Upper lobe of left lung (tissue), 6 donors: ENCODE data around the gene PPP6R1. TPM values are rescaled to one million over a fixed set of nuclear protein-coding genes. Genes with fewer than 3 reads are reported as not detected.

Experiments used
- ATAC-seq, 2 donors: fragments of 200-7000 bp; cut with Tn5 transposase; one replicate each; pipeline ENCODE4 v1.9.1; 2022; ENCODE audit warnings: mild to moderate bottlenecking in 2 of 2, moderate library complexity in 2 of 2; ENCODE audit not compliant: low FRiP score in 2 of 2
- DNase-seq, 2 donors: peaks; one replicate each; pipeline ENCODE4 v3.0.0-alpha.2; 2019 to 2020
- H3K27ac ChIP-seq, 4 donors: fragments of 200-600 bp; sonication (generic); one replicate each; pipeline ENCODE4 v1.5.1; 2016 to 2019
- H3K27me3 ChIP-seq, 4 donors: fragments of 200-600 bp; sonication (generic); one replicate each; pipeline ENCODE4 v1.5.1; 2017 to 2019
- H3K36me3 ChIP-seq, 4 donors: fragments of 200-600 bp; sonication (generic); one replicate each; pipeline ENCODE4 v1.5.1; 2016 to 2019
- H3K4me1 ChIP-seq, 4 donors: fragments of 200-600 bp; sonication (generic); one replicate each; pipeline ENCODE4 v1.5.1; 2018 to 2019
- H3K4me3 ChIP-seq, 4 donors: fragments of 200-600 bp; sonication (generic); one replicate each; pipeline ENCODE4 v1.5.1; 2017 to 2019; ENCODE audit warnings: mild to moderate bottlenecking in 2 of 4, moderate library complexity in 1 of 4
- H3K9me3 ChIP-seq, 4 donors: fragments of 200-600 bp; sonication (generic); one replicate each; pipeline ENCODE4 v1.5.1; 2018 to 2019
- CTCF ChIP-seq, 6 experiments: fragments of 450-650 bp in 4 of 6; fragments of 200-600 bp in 2 of 6; sonication (generic) in 2 of 6; IDR thresholded peaks; one replicate each; pipeline ENCODE4 v1.5.1; 2016 to 2019; ENCODE audit warnings: antibody characterized with exemption in 6 of 6
- EP300 ChIP-seq, 4 donors: sonication (generic); formaldehyde crosslinking; IDR thresholded peaks; one replicate each; pipeline ENCODE4 v1.5.1; 2017; ENCODE audit warnings: antibody characterized with exemption in 4 of 4, control low read depth in 2 of 4
- POLR2A ChIP-seq, 4 donors: fragments of 450-650 bp; IDR thresholded peaks; one replicate each; pipeline ENCODE4 v1.5.1; 2016 to 2017; ENCODE audit warnings: antibody characterized with exemption in 4 of 4, mild to moderate bottlenecking in 2 of 4
- POLR2AphosphoS5 ChIP-seq, 2 donors: sonication (generic); formaldehyde crosslinking; IDR thresholded peaks; one replicate each; pipeline ENCODE4 v1.5.1; 2017; ENCODE audit warnings: antibody characterized with exemption in 2 of 2
- WGBS, 2 donors: methylation state at CpG; one replicate each; pipeline ENCODE4 v1.1.5; 2017 to 2018; 5-methylcytosine and 5-hydroxymethylcytosine counted together
- total RNA-seq, 6 donors: library from RNA; depleted of rRNA in 4 of 6; stranded (reverse); fragments of >200 nt in 4 of 6; gene quantifications; one replicate each; pipeline versions ENCODE4 v1.1.0 to v1.2.1, GENCODE V29; 2016 to 2021
- donor health status: DM: no; HTN: no; CAD: no; lungs with moderate emphysema.
- donor health status: DM: no; HTN: yes; CAD: no; lungs with severe emphysema.

Gene PPP6R1
- total RNA-seq, 6 donors from 2014 or later = 49.0 to 104 (median 76.7) TPM

- DNase-seq (no peak), ATAC-seq (no peak)
- Histone ChIP-seq H3K4me3 (no peak overlapping the region), H3K36me3 (peaks cover 3 to 15% (median 7%) of the 10 kb centered on the region in 4 donors), H3K27ac (no peak overlapping the region), H3K27me3 (no peaks in the 10 kb centered on the region), H3K9me3 (no peaks in the 10 kb centered on the region), H3K4me1 (no peaks in the 10 kb centered on the region)
- WGBS, 2 donors = 94 to 99% methylated on average over 11 to 12 of the region's 12 CpGs
- TF ChIP-seq POLR2A (IDR thresholded peaks at IDR 0.05) (no peak), POLR2AphosphoS5 (IDR thresholded peaks at IDR 0.05) (no peak), CTCF (IDR thresholded peaks at IDR 0.05) (no peak), EP300 (IDR thresholded peaks at IDR 0.05) (no peak)
These were observed 7.0 kb upstream of the PPP6R1 start for GRCh38 chr19:55265723-55266386.

DNA sequence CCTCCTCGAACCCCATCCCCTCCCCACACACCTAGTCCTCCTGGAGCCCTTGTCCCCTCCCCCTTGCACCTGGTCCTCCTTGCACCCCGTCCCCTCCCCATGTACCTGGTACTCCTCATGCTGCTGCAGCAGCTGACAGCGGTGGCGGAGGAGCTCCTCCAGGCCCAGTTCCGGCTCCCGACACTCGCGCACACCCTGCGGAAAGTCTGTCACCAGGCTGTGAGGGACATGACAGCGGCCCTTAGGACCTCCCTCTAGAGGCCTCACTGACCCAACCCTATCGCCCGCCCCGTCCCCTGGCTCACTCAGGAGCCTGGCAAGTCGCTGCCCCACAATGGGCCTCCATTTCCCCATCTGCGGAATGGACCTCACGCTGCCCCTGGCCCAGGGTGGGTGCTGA is 6.4 kb upstream of the PPP6R1 start:
- Histone ChIP-seq H3K36me3 (peaks cover under 1 to 15% (median 7%) of the 10 kb centered on the region in 4 donors), H3K4me1 (peaks cover 0 to under 1% (median under 1%) of the 10 kb centered on the region in 4 donors), H3K27me3 (no peaks in the 10 kb centered on the region), H3K4me3 (no peak overlapping the region), H3K27ac (no peak overlapping the region), H3K9me3 (no peaks in the 10 kb centered on the region)
- ATAC-seq (no peak), DNase-seq (no peak)
- 97 to 98% methylated on average over 8 to 16 of the region's 16 CpGs for WGBS, 2 donors
- TF ChIP-seq POLR2AphosphoS5 (IDR thresholded peaks at IDR 0.05) (no peak), POLR2A (IDR thresholded peaks at IDR 0.05) (no peak), EP300 (IDR thresholded peaks at IDR 0.05) (no peak), CTCF (IDR thresholded peaks at IDR 0.05) (no peak)

GRCh38 chr19:55264531-55264930 is 5.7 kb upstream of the PPP6R1 start:
- DNase-seq = no peak

DNA sequence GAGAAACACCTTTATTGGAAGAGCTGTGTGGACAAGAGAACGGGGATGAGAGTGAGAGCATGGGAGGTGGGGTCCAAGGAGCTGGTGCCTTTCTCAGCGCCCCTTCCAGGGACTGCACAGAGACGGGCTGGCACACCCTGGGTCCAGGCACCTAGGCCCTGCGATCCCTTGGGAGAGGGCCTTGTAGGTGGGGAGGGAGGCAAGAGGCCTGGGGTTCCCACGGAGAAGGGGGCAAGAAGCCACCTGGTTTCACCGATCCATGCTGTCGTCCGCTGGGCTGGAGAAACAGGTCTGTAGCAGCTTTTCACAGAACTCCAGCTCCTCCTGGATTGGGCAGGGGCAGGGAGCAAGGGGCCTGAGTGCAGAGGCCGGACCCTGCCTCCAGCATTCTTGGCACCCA is 3.5 kb upstream of the PPP6R1 start:
- peaks cover 0 to 5% (median 1%) of the 10 kb centered on the region in 4 donors for H3K36me3 ChIP-seq
- no peaks in the 10 kb centered on the region for H3K27me3 ChIP-seq
- H3K4me3 ChIP-seq = no peak overlapping the region
- WGBS, 2 donors = 90 to 93% methylated on average over 5 to 9 of the region's 9 CpGs
- no peak overlapping the region for H3K27ac ChIP-seq
- ATAC-seq (no peak), DNase-seq (no peak)
- no peaks in the 10 kb centered on the region for H3K9me3 ChIP-seq
- H3K4me1 ChIP-seq = peaks cover 6 to 17% (median 10%) of the 10 kb centered on the region in 4 donors
- TF ChIP-seq CTCF (IDR thresholded peaks at IDR 0.05) (no peak), POLR2AphosphoS5 (IDR thresholded peaks at IDR 0.05) (no peak), EP300 (IDR thresholded peaks at IDR 0.05) (no peak), POLR2A (IDR thresholded peaks at IDR 0.05) (no peak)

More at GRCh38 chr19:55264531-55264930, 5.7 kb upstream of the PPP6R1 start:
- Histone ChIP-seq H3K27me3 (no peaks in the 10 kb centered on the region), H3K4me1 (peaks cover 6 to 7% (median 7%) of the 10 kb centered on the region in 4 donors), H3K9me3 (no peaks in the 10 kb centered on the region), H3K4me3 (no peak overlapping the region), H3K36me3 (peaks cover 0 to 10% (median 3%) of the 10 kb centered on the region in 4 donors), H3K27ac (no peak overlapping the region)
- 93 to 96% methylated on average over 5 of the region's 5 CpGs for WGBS, 2 donors
- TF ChIP-seq POLR2AphosphoS5 (IDR thresholded peaks at IDR 0.05) (no peak), POLR2A (IDR thresholded peaks at IDR 0.05) (no peak), EP300 (IDR thresholded peaks at IDR 0.05) (no peak), CTCF (IDR thresholded peaks at IDR 0.05) (no peak)
- no peak for ATAC-seq

- ATAC-seq (no peak), DNase-seq (no peak)
- Histone ChIP-seq H3K27ac (no peak overlapping the region), H3K36me3 (peaks cover 0 to 5% (median 1%) of the 10 kb centered on the region in 4 donors), H3K27me3 (no peaks in the 10 kb centered on the region), H3K4me1 (peaks cover 11 to 23% (median 17%) of the 10 kb centered on the region in 4 donors), H3K4me3 (no peak overlapping the region), H3K9me3 (no peaks in the 10 kb centered on the region)
- no peak for TF ChIP-seq POLR2A (IDR thresholded peaks at IDR 0.05)
- TF ChIP-seq CTCF (IDR thresholded peaks at IDR 0.05) = no peak
- TF ChIP-seq POLR2AphosphoS5 (IDR thresholded peaks at IDR 0.05) = no peak
- 93 to 100% methylated on average over 3 to 13 of the region's 13 CpGs for WGBS, 2 donors
These were observed 2.9 kb upstream of the PPP6R1 start for GRCh38 chr19:55261671-55262126.
